Ovary (tissue), 10 donors: ENCODE results near the gene NCDN. TPM values are rescaled to one million over a fixed set of nuclear protein-coding genes. Genes with fewer than 3 reads are reported as not detected.

ENCODE experiments used
- DNase-seq, 5 donors: peaks; one replicate each; pipeline ENCODE4 v3.0.0-alpha.2; 2019 to 2020
- H3K27ac ChIP-seq, 2 donors: fragments of 200-600 bp; one replicate each; pipeline versions ENCODE4 v1.5.1 to v1.8.0; 2019 to 2022
- H3K27me3 ChIP-seq: fragments of 200-600 bp; one replicate; pipeline ENCODE4 v1.8.0; 2022
- H3K36me3 ChIP-seq: fragments of 200-600 bp; sonication (generic); one replicate; pipeline ENCODE4 v1.5.1; 2019
- H3K4me1 ChIP-seq: one replicate; pipeline ENCODE4 v1.8.1; 2013; ENCODE audit warnings: mild to moderate bottlenecking, moderate library complexity; ENCODE audit not compliant: insufficient read depth
- H3K4me3 ChIP-seq: fragments of 200-600 bp; sonication (generic); one replicate; pipeline ENCODE4 v1.5.1; 2017
- H3K9me3 ChIP-seq, 2 donors: fragments of 200-600 bp in 1 of 2; sonication (generic) in 1 of 2; one replicate each; pipeline versions ENCODE4 v1.5.1 to v1.8.1; 2013 to 2019; ENCODE audit warnings: mild to moderate bottlenecking in 1 of 2, moderate library complexity in 1 of 2
- CTCF ChIP-seq, 3 donors: fragments of 450-650 bp in 2 of 3; fragments of 200-600 bp in 1 of 3; IDR thresholded peaks; one replicate each; pipeline versions ENCODE4 v1.5.1 to v1.8.0; 2016 to 2022; ENCODE audit warnings: antibody characterized with exemption in 3 of 3, mild to moderate bottlenecking in 1 of 3
- EP300 ChIP-seq: sonication (generic); formaldehyde crosslinking; IDR thresholded peaks from one replicate; pipeline ENCODE4 v1.6.1; 2017; ENCODE audit warnings: antibody characterized with exemption
- POLR2A ChIP-seq: fragments of 450-650 bp; IDR thresholded peaks from one replicate; pipeline ENCODE4 v1.6.1; 2017; ENCODE audit warnings: antibody characterized with exemption, mild to moderate bottlenecking, moderate library complexity
- WGBS, 3 donors: extraction: QIAGEN DNeasy Blood & Tissue Kit in 1 of 3; methylation state at CpG; one replicate each; pipeline versions ENCODE4 v1.1.5 to v1.1.7; 2013 to 2017; 5-methylcytosine and 5-hydroxymethylcytosine counted together
- intact Hi-C, 4 donors: fragments of 100-400 bp; cut with DNase I; formaldehyde crosslinking; loops; one replicate each; pipeline versions ENCODE4 v1.11.0 to v1.15.1; 2022 to 2023
- long read RNA-seq, 3 donors: library from polyadenylated mRNA in 2 of 3; unstranded in 2 of 3; transcript quantifications; one replicate each; pipeline ENCODE4 v2.0.0 and lab custom pipeline, GENCODE V29; 2021 to 2026
- polyA plus RNA-seq, 2 donors: library from polyadenylated mRNA; stranded (reverse); fragments of 200-250 nt in 1 of 2; fragments of 350-450 nt in 1 of 2; fragmentation: Illumina TruSeq in 1 of 2; extraction: RNeasy Lipid Tissue Mini Kit (QIAGEN cat#74804) in 1 of 2; gene quantifications; one replicate each; pipeline ENCODE4 v1.2.3, GENCODE V29; 2013 to 2014
- total RNA-seq, 7 donors: library from RNA; depleted of rRNA in 2 of 7; stranded (reverse); fragments of >200 nt in 2 of 7; fragmentation: NEBNext Ultra II Directional in 3 of 7; extraction: Animal tissue kit (Norgen Biotek cat#: 25700) in 3 of 7; gene quantifications; one replicate each; pipeline versions ENCODE4 v1.1.0 to v1.2.4, GENCODE V29; 2016 to 2023
- donor health status: DM: no; HTN: no; CAD: no; lungs with moderate emphysema.
- donor health status: DM: no; HTN: no; CAD: no.
- donor health status: Bipolar disorder and iron deficiency.
- donor health status: DM: yes; HTN: yes; CAD: no.
- donor health status: DM: no; HTN: no; CAD: no.
- donor health status: DM: yes; HTN: yes; CAD: no.

Gene NCDN
- total RNA-seq (10 to 100 TPM; 15.4 to 36.2 (median 28.2) TPM), polyA plus RNA-seq (10 to 100 TPM in 1 of 2 donors, 1 to 10 TPM in 1; 5.9 to 13.6 TPM)
- long read RNA-seq, donor 1, transcript NCDN-202 (7 exons, 3,683 nt): minor isoform, 5 of 45 reads
- long read RNA-seq, donor 1, transcript NCDN-201 (8 exons, 3,433 nt): major isoform, 9 of 45 reads
- long read RNA-seq, donor 1, partial matches to known transcripts: 20 of 45 reads
- long read RNA-seq, donor 1, other reads (novel, unspliced or antisense): 11 of 45 reads
- long read RNA-seq, donor 2, transcript NCDN-202 (7 exons, 3,683 nt): major isoform, 5 of 7 reads
- long read RNA-seq, donor 2, partial matches to known transcripts: 0 of 7 reads
- long read RNA-seq, donor 2, other reads (novel, unspliced or antisense): 0 of 7 reads
- long read RNA-seq, donor 3, transcript NCDN-201 (8 exons, 3,433 nt): major isoform, 17 of 72 reads
- long read RNA-seq, donor 3, transcript NCDN-202 (7 exons, 3,683 nt): minor isoform, 11 of 72 reads
- long read RNA-seq, donor 3, partial matches to known transcripts: 28 of 72 reads
- long read RNA-seq, donor 3, other reads (novel, unspliced or antisense): 16 of 72 reads

- Histone ChIP-seq H3K9me3 (no peaks in the 10 kb centered on the region), H3K4me1 (peaks cover 6% of the 10 kb centered on the region), H3K27ac (peak within 1 kb of the TSS; percentile 93 to 95), H3K36me3 (no peaks in the 10 kb centered on the region), H3K4me3 (peak within 1 kb of the TSS; percentile 98), H3K27me3 (no peaks in the 10 kb centered on the region)
- intact Hi-C loops: no loop called here
- TF ChIP-seq POLR2A (peak; percentile 13), CTCF (IDR thresholded peaks at IDR 0.05) (peak in 1 of 3 donors; percentile 12), EP300 (no peak)
- 0 to 1% (median 0%) methylated on average over 53 to 58 of the region's 58 CpGs for WGBS, 3 donors
- peak; percentile 95 to 97 (median 96) for DNase-seq
Observed at GRCh38 chr1:35557611-35558373, at the start of gene NCDN. TSS of gene NCDN (plus strand) at chr1:35557799. CDS start at chr1:35558191, 392 bp downstream.

DNA sequence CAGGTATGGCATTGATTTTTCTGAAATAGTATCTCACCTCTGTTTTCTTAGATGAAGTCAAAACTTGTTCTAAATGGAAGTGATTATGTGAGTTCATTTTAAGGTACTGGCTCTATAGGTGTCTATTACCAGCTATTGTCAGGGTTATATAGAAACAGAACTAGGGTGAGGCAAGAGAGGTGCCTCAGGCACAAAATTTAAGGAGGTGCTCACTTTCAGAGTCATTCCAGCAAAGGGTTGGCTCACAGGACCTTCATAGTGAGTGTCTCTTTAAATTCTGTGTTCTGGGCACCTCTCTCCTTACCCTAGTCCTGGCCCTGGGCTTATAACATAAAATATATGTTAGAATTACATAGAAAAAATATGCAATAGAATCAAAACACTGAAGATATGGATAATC, 49.7 kb upstream of the NCDN start:
- intact Hi-C loops: no loop called here
- H3K9me3 ChIP-seq: no peaks in the 10 kb centered on the region
- no peak for TF ChIP-seq EP300
- TF ChIP-seq CTCF (IDR thresholded peaks at IDR 0.05): no peak
- TF ChIP-seq POLR2A: no peak
- H3K36me3 ChIP-seq: no peaks in the 10 kb centered on the region
- no peaks in the 10 kb centered on the region for H3K27me3 ChIP-seq
- no peak overlapping the region for H3K27ac ChIP-seq
- H3K4me1 ChIP-seq: peaks cover 3% of the 10 kb centered on the region
- no peak overlapping the region for H3K4me3 ChIP-seq
- DNase-seq: no peak

DNA sequence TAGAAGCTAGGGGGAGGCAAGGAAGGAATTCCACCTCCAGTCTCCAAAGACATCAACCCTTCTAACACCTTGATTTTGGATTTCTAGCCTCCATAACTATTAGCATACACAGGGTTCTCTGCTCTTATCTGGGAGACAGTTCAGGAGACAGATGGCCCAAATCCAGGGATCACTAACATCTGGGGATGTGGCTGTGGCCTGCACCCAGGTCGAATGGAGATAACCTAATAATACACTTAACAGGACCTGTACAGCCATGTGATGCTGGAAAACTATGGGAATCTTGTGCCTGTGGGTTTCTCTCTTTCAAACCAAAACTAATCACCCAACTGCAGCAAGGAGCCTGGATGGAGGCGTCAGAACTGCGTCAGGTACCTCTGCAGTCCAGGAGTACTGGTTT, 48.0 kb upstream of the NCDN start:
- intact Hi-C loops: no loop called here
- TF ChIP-seq CTCF (IDR thresholded peaks at IDR 0.05) (no peak), EP300 (no peak), POLR2A (no peak)
- Histone ChIP-seq H3K27ac (no peak overlapping the region), H3K36me3 (no peaks in the 10 kb centered on the region), H3K4me3 (no peak overlapping the region), H3K4me1 (peaks cover 3% of the 10 kb centered on the region), H3K27me3 (no peaks in the 10 kb centered on the region), H3K9me3 (no peaks in the 10 kb centered on the region)
- DNase-seq: no peak
- WGBS, 3 donors: 91 to 95% (median 94%) methylated on average over 3 of the region's 3 CpGs

GRCh38 chr1:35511305-35511704, 46.3 kb upstream of the NCDN start:
- H3K36me3 ChIP-seq: no peaks in the 10 kb centered on the region
- no peak for TF ChIP-seq EP300
- TF ChIP-seq POLR2A: no peak
- TF ChIP-seq CTCF (IDR thresholded peaks at IDR 0.05): no peak
- no peak overlapping the region for H3K27ac ChIP-seq
- 95 to 98% (median 98%) methylated on average over 2 of the region's 2 CpGs for WGBS, 3 donors
- H3K4me3 ChIP-seq: no peak overlapping the region
- intact Hi-C loops: no loop called here
- no peaks in the 10 kb centered on the region for H3K9me3 ChIP-seq
- no peak for DNase-seq
- no peaks in the 10 kb centered on the region for H3K27me3 ChIP-seq
- H3K4me1 ChIP-seq: peaks cover 3% of the 10 kb centered on the region
